Stomach (tissue), 9 donors: Measurements from ENCODE around the gene PLGRKT. TPM values are rescaled to one million over a fixed set of nuclear protein-coding genes. Genes with fewer than 3 reads are reported as not detected.
"Not testable (repeated sequence)": the region's sequence is repeated elsewhere in the genome, so short reads cannot be mapped to it uniquely, and the experiment has no call there.

ENCODE experiments used
- DNase-seq, 2 donors: peaks; one replicate each; pipeline versions ENCODE4 v3.0.0 to v3.0.0-alpha.2; 2013 to 2019
- H3K27ac ChIP-seq, 5 donors: fragments of 200-600 bp in 4 of 5; sonication (generic) in 4 of 5; one replicate each; pipeline ENCODE4 v1.5.1; 2013 to 2019; ENCODE audit warnings: mild to moderate bottlenecking in 1 of 5, moderate library complexity in 1 of 5
- H3K27me3 ChIP-seq, 3 donors: fragments of 200-600 bp; sonication (generic); one replicate each; pipeline ENCODE4 v1.5.1; 2017 to 2019; ENCODE audit warnings: mixed run types in 1 of 3
- H3K36me3 ChIP-seq, 4 donors: fragments of 200-600 bp; sonication (generic); 1 replicate in 3 of 4; 2 replicates in 1 of 4; pipeline ENCODE4 v1.5.1; 2016 to 2019
- H3K4me1 ChIP-seq, 4 donors: fragments of 200-600 bp; sonication (generic); one replicate each; pipeline ENCODE4 v1.5.1; 2016 to 2019
- H3K4me3 ChIP-seq, 4 donors: fragments of 200-600 bp; sonication (generic) in 3 of 4; one replicate each; pipeline ENCODE4 v1.5.1; 2016 to 2019; ENCODE audit warnings: mild to moderate bottlenecking in 1 of 4
- H3K9me3 ChIP-seq, 4 donors: fragments of 200-600 bp; sonication (generic); one replicate each; pipeline ENCODE4 v1.5.1; 2016 to 2019
- CTCF ChIP-seq, 7 experiments: fragments of 450-650 bp in 4 of 7; fragments of 200-600 bp in 3 of 7; sonication (generic) in 3 of 7; IDR thresholded peaks; one replicate each; pipeline ENCODE4 v1.5.1; 2016 to 2019; ENCODE audit warnings: antibody characterized with exemption in 7 of 7, control low read depth in 2 of 7, mild to moderate bottlenecking in 1 of 7
- EP300 ChIP-seq: sonication (generic); formaldehyde crosslinking; IDR thresholded peaks from one replicate; pipeline ENCODE4 v1.6.1; 2017; ENCODE audit warnings: antibody characterized with exemption
- POLR2A ChIP-seq, 4 donors: fragments of 450-650 bp; IDR thresholded peaks; one replicate each; pipeline ENCODE4 v1.6.1; 2016; ENCODE audit warnings: antibody characterized with exemption in 4 of 4, control low read depth in 2 of 4, mild to moderate bottlenecking in 1 of 4, moderate library complexity in 1 of 4
- POLR2AphosphoS5 ChIP-seq, 3 donors: sonication (generic); formaldehyde crosslinking; IDR thresholded peaks; one replicate each; pipeline ENCODE4 v1.6.1; 2016; ENCODE audit warnings: antibody characterized with exemption in 3 of 3
- WGBS, 5 donors: extraction: QIAGEN DNeasy Blood & Tissue Kit in 3 of 5; methylation state at CpG; one replicate each; pipeline versions ENCODE4 v1.1.5 to v1.1.7; 2013 to 2018; 5-methylcytosine and 5-hydroxymethylcytosine counted together
- intact Hi-C: fragments of 100-400 bp; cut with DNase I; formaldehyde crosslinking; loops from one replicate; pipeline ENCODE4 v1.15.1; 2023; ENCODE audit warnings: low total_unique reads
- polyA plus RNA-seq, 3 donors: library from polyadenylated mRNA; stranded (reverse); fragments of 200-250 nt; gene quantifications; one replicate each; pipeline ENCODE4 v1.2.3, GENCODE V29; 2013
- total RNA-seq, 5 donors: library from RNA; depleted of rRNA; stranded (reverse); fragments of >200 nt; gene quantifications; one replicate each; pipeline versions ENCODE4 v1.1.0 to v1.2.3, GENCODE V29; 2014 to 2016
- donor health status: healthy with polysubstance abuse.
- donor health status: Bipolar disorder and iron deficiency.
- donor health status: healthy.

The PLGRKT gene
- total and polyA plus RNA-seq, 8 donors: 1.2 to 69.6 (median 15.7) TPM; not detected in 1

GRCh38 chr9:5468850-5469249 is 31.1 kb upstream of the PLGRKT start:
- TF ChIP-seq CTCF (IDR thresholded peaks at IDR 0.05): no peak
- TF ChIP-seq EP300: no peak
- TF ChIP-seq POLR2AphosphoS5 (IDR thresholded peaks at IDR 0.05): no peak
- no peak for DNase-seq
- Histone ChIP-seq H3K27ac (no peak overlapping the region), H3K9me3 (no peaks in the 10 kb centered on the region), H3K36me3 (peaks cover 0 to 49% (median 28%) of the 10 kb centered on the region in 4 donors), H3K27me3 (no peaks in the 10 kb centered on the region), H3K4me3 (no peak overlapping the region), H3K4me1 (peaks cover 0 to 3% (median 0%) of the 10 kb centered on the region in 4 donors)
- 68 to 80% (median 78%) methylated on average over 5 of the region's 5 CpGs for WGBS, 5 donors
- intact Hi-C loops: loop anchor here (10.0 kb wide), 1 partner anchor 116 kb away; no protein-coding TSS in a partner anchor

- H3K27ac ChIP-seq: no peak overlapping the region
- H3K4me1 ChIP-seq: peaks cover 0 to 3% (median 0%) of the 10 kb centered on the region in 4 donors
- 59 to 86% (median 73%) methylated on average over 2 of the region's 2 CpGs for WGBS, 5 donors
- no peak for DNase-seq
- TF ChIP-seq POLR2AphosphoS5 (IDR thresholded peaks at IDR 0.05) (no peak), CTCF (IDR thresholded peaks at IDR 0.05) (no peak), EP300 (no peak), POLR2A (IDR thresholded peaks at IDR 0.05) (no peak)
- no peaks in the 10 kb centered on the region for H3K27me3 ChIP-seq
- H3K36me3 ChIP-seq: peaks cover 0 to 63% (median 40%) of the 10 kb centered on the region in 4 donors
- intact Hi-C loops: loop anchor here (10.0 kb wide), 1 partner anchor 118 kb away; no protein-coding TSS in a partner anchor
- H3K4me3 ChIP-seq: no peak overlapping the region
- no peaks in the 10 kb centered on the region for H3K9me3 ChIP-seq
Observed at GRCh38 chr9:5466766-5467165, 29.0 kb upstream of the PLGRKT start.

DNA sequence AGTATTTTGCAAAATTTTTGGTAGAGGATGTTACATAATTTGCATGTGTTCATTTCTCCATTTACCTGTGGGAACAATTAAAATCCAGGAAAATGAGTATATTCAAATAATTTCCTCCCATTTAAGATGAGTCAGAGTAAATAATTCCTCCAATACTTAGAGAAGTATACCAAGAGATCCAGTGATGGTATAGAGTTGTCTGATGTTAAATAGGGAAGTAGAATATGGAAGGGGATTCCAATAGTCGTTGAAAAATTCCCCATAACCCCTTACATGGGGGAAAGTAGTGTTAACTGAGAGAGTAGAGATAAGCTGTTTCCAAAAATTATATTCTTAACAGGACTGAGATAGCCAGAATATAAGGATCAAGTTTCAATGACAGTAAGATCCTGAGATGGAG is 28.3 kb upstream of the PLGRKT start:
- 71 to 92% (median 81%) methylated on average over 1 of the region's 1 CpG for WGBS, 5 donors
- no peaks in the 10 kb centered on the region for H3K27me3 ChIP-seq
- peaks cover 0 to 63% (median 40%) of the 10 kb centered on the region in 4 donors for H3K36me3 ChIP-seq
- no peak overlapping the region for H3K4me3 ChIP-seq
- intact Hi-C loops: loop anchor here (10.0 kb wide), 1 partner anchor 119 kb away; no protein-coding TSS in a partner anchor
- TF ChIP-seq POLR2AphosphoS5 (IDR thresholded peaks at IDR 0.05) (no peak), EP300 (no peak), POLR2A (IDR thresholded peaks at IDR 0.05) (no peak), CTCF (IDR thresholded peaks at IDR 0.05) (no peak)
- peaks cover 0 to 3% (median 0%) of the 10 kb centered on the region in 4 donors for H3K4me1 ChIP-seq
- no peaks in the 10 kb centered on the region for H3K9me3 ChIP-seq
- no peak for DNase-seq
- no peak overlapping the region for H3K27ac ChIP-seq

DNA sequence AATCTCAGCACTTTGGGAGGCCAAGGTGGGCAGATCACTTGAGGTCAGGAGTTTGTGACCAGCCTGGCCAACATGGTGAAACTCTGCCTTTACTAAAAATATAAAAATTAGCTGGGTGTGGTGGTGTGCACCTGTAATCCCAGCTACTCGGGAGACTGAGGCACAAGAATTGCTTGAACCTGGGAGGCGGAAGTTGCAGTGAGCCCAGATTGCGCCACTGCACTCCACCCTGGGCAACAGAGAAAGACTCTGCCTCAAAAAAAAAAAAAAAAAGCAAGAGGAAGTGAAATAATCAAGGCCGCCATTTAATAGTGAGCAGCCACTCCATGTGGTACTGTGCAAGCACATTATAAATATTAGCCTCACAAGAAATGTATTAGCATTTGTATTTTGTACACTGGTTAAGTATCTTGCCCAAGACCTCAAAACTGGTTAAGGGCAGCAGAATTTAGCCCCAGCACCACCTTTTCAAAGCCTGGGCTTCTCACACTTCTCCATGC is 27.2 kb upstream of the PLGRKT start:
- intact Hi-C loops: loop anchor here (10.0 kb wide), 1 partner anchor 120 kb away; no protein-coding TSS in a partner anchor
- not testable (repeated sequence) for DNase-seq, H3K27me3 ChIP-seq, H3K27ac ChIP-seq, H3K4me3 ChIP-seq, H3K9me3 ChIP-seq, H3K4me1 ChIP-seq
- H3K36me3 ChIP-seq: peaks cover 0 to 67% (median 40%) of the 10 kb centered on the region in 4 donors
- WGBS, 5 donors: 77 to 96% (median 92%) methylated on average over 4 of the region's 4 CpGs

DNA sequence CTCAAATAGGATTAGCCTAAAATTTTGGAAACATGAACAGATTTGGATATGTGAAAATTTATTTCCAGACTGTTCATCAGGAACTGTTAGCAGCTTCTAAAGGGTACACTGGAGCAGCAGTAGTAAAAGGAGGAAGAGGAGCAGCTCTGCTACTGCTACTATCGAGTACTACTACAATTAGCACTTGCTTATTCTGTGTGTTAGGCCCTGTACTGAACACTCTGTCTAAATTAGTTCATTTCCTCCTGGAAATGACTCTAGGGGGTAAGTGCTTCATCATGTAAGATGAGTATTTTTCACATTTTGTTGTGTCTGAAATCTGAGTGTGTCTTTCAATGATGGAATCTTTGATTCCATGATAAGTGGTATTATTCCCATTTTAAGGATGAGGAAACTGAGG is 22.4 kb upstream of the PLGRKT start:
- H3K4me1 ChIP-seq: peaks cover 0 to 16% (median 0%) of the 10 kb centered on the region in 4 donors
- peaks cover 0 to 49% (median 26%) of the 10 kb centered on the region in 4 donors for H3K36me3 ChIP-seq
- H3K27me3 ChIP-seq: no peaks in the 10 kb centered on the region
- 80 to 96% (median 87%) methylated on average over 1 of the region's 1 CpG for WGBS, 5 donors
- H3K9me3 ChIP-seq: no peaks in the 10 kb centered on the region
- H3K27ac ChIP-seq: peak overlapping the region in 2 of 5 donors; percentile 36 to 46
- intact Hi-C loops: loop anchor here (10.0 kb wide), 1 partner anchor 125 kb away; no protein-coding TSS in a partner anchor
- no peak overlapping the region for H3K4me3 ChIP-seq
- no peak for DNase-seq
- no peak for TF ChIP-seq CTCF (IDR thresholded peaks at IDR 0.05)
- no peak for TF ChIP-seq POLR2A (IDR thresholded peaks at IDR 0.05)
- TF ChIP-seq POLR2AphosphoS5 (IDR thresholded peaks at IDR 0.05): no peak
